SU-DHL-6 (cell line): ENCODE data around the gene ZNF3.

Experiments
- H2AFZ ChIP-seq: fragments of 200-600 bp; sonication (generic); 2 replicates; pipeline ENCODE4 v1.6.1; 2014; ENCODE audit warnings: low read depth, mild to moderate bottlenecking, moderate library complexity, mixed read lengths, antibody characterized with exemption, low read length; ENCODE audit not compliant: severe bottlenecking
- H3F3A ChIP-seq: fragments of 200-600 bp; shearing (Covaris generic); 2 replicates; pipeline ENCODE4 v1.6.0; 2016; ENCODE audit warnings: antibody characterized with exemption, mild to moderate bottlenecking; ENCODE audit not compliant: insufficient read depth
- H3K27ac ChIP-seq: fragments of 200-600 bp; sonication (generic); 2 replicates; pipeline ENCODE4 v1.5.1; 2016; ENCODE audit warnings: low read depth, mild to moderate bottlenecking, low read length, moderate library complexity, mixed read lengths
- H3K27me3 ChIP-seq: fragments of 200-600 bp; sonication (generic), shearing (Covaris generic); 2 replicates; pipeline ENCODE4 v1.6.0; 2014; ENCODE audit warnings: mild to moderate bottlenecking, low read length
- H3K36me3 ChIP-seq: fragments of 200-600 bp; sonication (generic); 2 replicates; pipeline ENCODE4 v1.6.1; 2014; ENCODE audit warnings: mild to moderate bottlenecking, low read length, mixed read lengths
- H3K4me2 ChIP-seq: fragments of 300-600, 200-600 bp; shearing (Covaris generic), sonication (generic); 2 replicates; pipeline ENCODE4 v1.6.0; 2014; ENCODE audit warnings: low read length, low read depth, mild to moderate bottlenecking; ENCODE audit not compliant: poor library complexity, severe bottlenecking
- H3K4me3 ChIP-seq: fragments of 200-600 bp; sonication (generic); 2 replicates; pipeline ENCODE4 v1.5.1; 2014; ENCODE audit warnings: antibody characterized with exemption, low read length, mild to moderate bottlenecking, mixed read lengths; ENCODE audit not compliant: insufficient read depth, poor library complexity, severe bottlenecking
- H3K79me2 ChIP-seq: fragments of 200-600 bp; sonication (generic); 2 replicates; pipeline ENCODE4 v1.6.1; 2014; ENCODE audit warnings: mild to moderate bottlenecking, low read length, moderate library complexity; ENCODE audit not compliant: insufficient read depth
- H3K9ac ChIP-seq: fragments of 200-600 bp; sonication (generic); 2 replicates; pipeline ENCODE4 v1.7.0; 2014; ENCODE audit warnings: mild to moderate bottlenecking, low read length
- H3K9me2 ChIP-seq: fragments of 200-600 bp; sonication (generic); replicated peaks from 2 replicates; pipeline ENCODE4 v1.6.1; 2014; ENCODE audit warnings: low read length; ENCODE audit not compliant: insufficient read depth
- H3K9me3 ChIP-seq: fragments of 200-600 bp; sonication (generic); 2 replicates; pipeline ENCODE4 v1.6.1; 2014; ENCODE audit warnings: low read length, mixed read lengths; ENCODE audit not compliant: insufficient read depth
- H4K20me1 ChIP-seq: fragments of 200-600 bp; sonication (generic); 2 replicates; pipeline ENCODE4 v1.6.1; 2014; ENCODE audit warnings: low read depth, mild to moderate bottlenecking, antibody characterized with exemption, low read length, moderate library complexity, mixed read lengths
- CTCF ChIP-seq: fragments of 200-600 bp; sonication (generic); IDR thresholded peaks from one replicate; pipeline ENCODE4 v1.5.1; 2017; ENCODE audit warnings: antibody characterized with exemption, mild to moderate bottlenecking, low read length, moderate library complexity; ENCODE audit not compliant: insufficient read depth, poor library complexity, severe bottlenecking
- EZH2phosphoT487 ChIP-seq: fragments of 200-600 bp; sonication (generic), shearing (Covaris generic); conservative IDR thresholded peaks from 2 replicates; pipeline ENCODE4 v1.6.1; 2018; ENCODE audit warnings: mild to moderate bottlenecking, antibody characterized with exemption, low read length, moderate library complexity, mixed read lengths

ZNF3 gene

GRCh38 chr7:100107125-100107737 is 25.7 kb upstream of the ZNF3 start:
- Histone ChIP-seq H4K20me1 (no peaks in the 10 kb centered on the region), H3F3A (peaks cover 5% of the 10 kb centered on the region; the same call in 1 of the 2 replicates), H3K79me2 (no peaks in the 10 kb centered on the region), H3K27me3 (no peaks in the 10 kb centered on the region), H3K27ac (no peak overlapping the region), H3K4me2 (no peak overlapping the region), H3K4me3 (no peak overlapping the region), H3K9me2 (no peaks in the 10 kb centered on the region), H3K9me3 (no peaks in the 10 kb centered on the region), H3K9ac (no peak overlapping the region), H3K36me3 (no peaks in the 10 kb centered on the region; the same call in 1 of the 2 replicates), H2AFZ (no peak overlapping the region)
- TF ChIP-seq EZH2phosphoT487: no peak
- no peak for TF ChIP-seq CTCF

GRCh38 chr7:100106633-100107032 is 25.1 kb upstream of the ZNF3 start:
- no peaks in the 10 kb centered on the region; the same call in 1 of the 2 replicates for H3K36me3 ChIP-seq
- TF ChIP-seq CTCF (no peak), EZH2phosphoT487 (no peak)

DNA sequence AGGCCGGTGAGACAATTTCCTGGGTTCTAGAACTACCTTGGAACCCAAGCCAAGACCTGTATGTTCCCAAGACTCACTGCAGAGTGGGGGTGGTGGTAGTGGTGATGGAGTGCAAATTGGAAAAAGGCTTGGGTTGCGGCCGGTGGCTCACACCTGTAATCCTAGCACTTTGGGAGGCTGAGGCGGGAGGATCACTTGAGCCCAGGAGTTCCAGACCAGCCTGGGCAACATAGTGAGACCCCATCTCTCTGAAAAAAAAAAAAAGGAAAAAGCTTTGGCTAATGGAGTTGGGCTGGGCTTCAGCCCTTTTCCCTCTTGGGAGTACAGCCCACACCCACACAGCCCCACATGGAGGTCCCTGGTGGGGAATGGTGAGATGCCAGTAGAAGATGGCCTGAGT is 24.0 kb upstream of the ZNF3 start:
- Histone ChIP-seq H2AFZ (no peak overlapping the region), H3F3A (peaks cover 6% of the 10 kb centered on the region; the same call in 1 of the 2 replicates), H3K27me3 (no peaks in the 10 kb centered on the region), H3K79me2 (peaks cover 6% of the 10 kb centered on the region), H3K9me3 (no peaks in the 10 kb centered on the region), H3K36me3 (no peaks in the 10 kb centered on the region; the same call in 1 of the 2 replicates), H3K9me2 (no peaks in the 10 kb centered on the region), H3K27ac (no peak overlapping the region), H3K9ac (no peak overlapping the region), H3K4me2 (no peak overlapping the region), H4K20me1 (no peaks in the 10 kb centered on the region), H3K4me3 (no peak overlapping the region)
- no peak for TF ChIP-seq CTCF
- no peak for TF ChIP-seq EZH2phosphoT487

More at GRCh38 chr7:100106633-100107032, 25.1 kb upstream of the ZNF3 start:
- Histone ChIP-seq H4K20me1 (no peaks in the 10 kb centered on the region), H2AFZ (no peak overlapping the region), H3K79me2 (no peaks in the 10 kb centered on the region), H3K27ac (no peak overlapping the region), H3F3A (peaks cover 6% of the 10 kb centered on the region; the same call in 1 of the 2 replicates), H3K9me2 (no peaks in the 10 kb centered on the region), H3K9ac (no peak overlapping the region), H3K4me3 (no peak overlapping the region), H3K27me3 (no peaks in the 10 kb centered on the region), H3K4me2 (no peak overlapping the region), H3K9me3 (no peaks in the 10 kb centered on the region)
